K562 (cell line): ENCODE data around the gene DLGAP1. TPM values are rescaled to one million over a fixed set of nuclear protein-coding genes. Genes with fewer than 3 reads are reported as not detected.

Source experiments
- CCNT2 ChIP-seq: IDR thresholded peaks from 2 replicates; pipeline ENCODE4 v1.6.1; 2011; ENCODE audit warnings: borderline replicate concordance, low read depth, mild to moderate bottlenecking, moderate library complexity, mixed read lengths, low read length; ENCODE audit not compliant: insufficient read length; ENCODE audit errors: extremely low read depth
- DIDO1 ChIP-seq: fragments of 450-650 bp; IDR thresholded peaks from 2 replicates; pipeline ENCODE4 v1.6.1; 2016; ENCODE audit warnings: low read depth, missing biosample characterization, missing genetic modification characterization
- EP400 ChIP-seq: fragments of 450-650 bp; IDR thresholded peaks from 2 replicates; pipeline ENCODE4 v1.6.1; 2017; ENCODE audit warnings: antibody characterized with exemption, mild to moderate bottlenecking, moderate library complexity
- FOXM1 ChIP-seq, 2 experiments: fragments of 450-650 bp in 1 of 2; sonication (generic) in 1 of 2; formaldehyde crosslinking in 1 of 2; IDR thresholded peaks; 2 replicates each; pipeline versions ENCODE4 v1.6.1 to v1.9.0; 2017 to 2022; ENCODE audit warnings: low read depth in 2 of 2, mild to moderate bottlenecking in 2 of 2, missing genetic modification reagents in 1 of 2, moderate library complexity in 1 of 2
- JUNB ChIP-seq: fragments of 450-650 bp; formaldehyde crosslinking; conservative IDR thresholded peaks from 2 replicates; pipeline ENCODE4 v1.4.0; 2020; ENCODE audit warnings: mild to moderate bottlenecking
- KAT7 ChIP-seq: sonication (generic); formaldehyde crosslinking; IDR thresholded peaks from 2 replicates; pipeline ENCODE4 v1.8.0; 2022; ENCODE audit warnings: missing genetic modification reagents, mild to moderate bottlenecking, borderline replicate concordance
- MCM5 ChIP-seq: fragments of 450-650 bp; IDR thresholded peaks from 2 replicates; pipeline ENCODE4 v1.6.1; 2016; ENCODE audit warnings: low read depth
- NR3C1 ChIP-seq: sonication (generic); formaldehyde crosslinking; IDR thresholded peaks from 2 replicates; pipeline ENCODE4 v1.8.1; 2022; ENCODE audit warnings: missing genetic modification reagents
- RBM17 ChIP-seq: fragments of 200-400 bp; formaldehyde crosslinking; IDR thresholded peaks from 2 replicates; pipeline ENCODE4 v1.6.1; 2017; ENCODE audit warnings: low read depth, mild to moderate bottlenecking, low read length, borderline replicate concordance
- RBM39 ChIP-seq: fragments of 200-400 bp; formaldehyde crosslinking; optimal IDR thresholded peaks from 2 replicates; pipeline ENCODE3; 2018; ENCODE audit warnings: low read depth, low read length
- RREB1 ChIP-seq: fragments of 250-450 bp; sonication (Bioruptor Pico); IDR thresholded peaks from 2 replicates; pipeline ENCODE4 v1.4.0; 2020
- polyA plus RNA-seq, 8 experiments: library from polyadenylated mRNA; depleted of rRNA in 4 of 8; stranded (reverse) in 5 of 8; unstranded in 3 of 8; fragments of >200 nt; fragmentation: Nextera tagmentation in 2 of 8; fragmentation: Illumina TruSeq in 1 of 8; extraction: Ambion mirVana in 2 of 8; extraction: Trizol in 1 of 8; gene quantifications; 2 replicates each; pipeline versions ENCODE4 v1.2.1 to v1.2.3, GENCODE V29; 2011 to 2014; ENCODE audit warnings: inconsistent platforms in 1 of 8, missing spikeins in 1 of 8
- total RNA-seq, 7 experiments: library from RNA; depleted of rRNA in 6 of 7; stranded (reverse); fragments of >200 nt in 6 of 7; fragmentation: Illumina TruSeq in 2 of 7; extraction: Trizol in 2 of 7; gene quantifications; 2 replicates each; pipeline versions ENCODE4 v1.2.1 to v1.2.3, GENCODE V29; 2011 to 2021; ENCODE audit warnings: low replicate concordance in 1 of 7
- TF ChIP-seq, protein P1 (sequence below): IDR thresholded peaks from 2 replicates; pipeline ENCODE4 v1.6.1; 2016; ENCODE audit warnings: missing genetic modification characterization, missing compliant biosample characterization
- TF ChIP-seq, protein P2 (sequence below): sonication (generic); formaldehyde crosslinking; IDR thresholded peaks from 2 replicates; pipeline ENCODE4 v1.5.0; 2020; ENCODE audit warnings: missing genetic modification reagents
- TF ChIP-seq, protein P3 (sequence below): fragments of 450-650 bp; IDR thresholded peaks from 2 replicates; pipeline ENCODE4 v1.6.1; 2016; ENCODE audit warnings: mild to moderate bottlenecking

The DLGAP1 gene
- total and polyA plus RNA-seq, 9 of the 15 experiments (the other 6 are each of a cell fraction or from before 2014, with no cell fraction given), result 0.04 to 0.22 (median 0.08) TPM

DNA sequence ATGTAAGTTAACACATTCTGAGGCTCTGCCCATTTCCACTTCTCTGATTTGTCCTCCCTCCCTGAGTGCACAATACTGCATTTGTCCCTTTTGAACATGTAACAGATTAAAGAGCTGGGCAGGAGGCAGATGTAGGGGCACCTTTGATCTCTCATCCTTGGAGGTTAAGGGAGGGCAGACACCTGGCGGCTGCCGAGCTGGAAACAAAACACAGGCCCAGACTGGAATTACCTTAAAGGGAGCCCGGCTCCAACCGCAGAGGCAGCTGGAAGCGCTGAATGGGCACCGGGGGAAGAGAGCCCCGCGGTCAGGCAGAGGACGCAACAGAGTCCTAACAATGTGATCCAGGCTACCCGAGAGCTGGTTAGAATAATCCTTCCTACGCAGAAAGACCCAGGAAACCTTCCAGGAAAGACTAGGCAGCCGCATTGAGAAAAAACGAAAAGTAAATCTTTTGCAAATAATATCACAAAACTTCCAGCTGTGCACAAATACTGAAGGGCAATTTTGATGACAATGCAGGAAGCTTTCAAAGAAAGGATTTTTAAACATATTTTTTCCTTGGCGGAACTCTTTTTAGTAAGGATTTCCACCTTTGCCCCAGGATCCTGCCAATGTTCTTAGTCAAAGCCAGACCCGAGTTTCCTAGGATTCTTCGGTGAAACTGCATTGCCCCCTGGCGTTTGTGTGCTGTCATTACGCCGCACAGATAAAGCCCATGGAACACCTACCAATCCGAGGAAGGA, 789.2 kb downstream of the DLGAP1 start (continued):
- TF ChIP-seq, protein P1, sequence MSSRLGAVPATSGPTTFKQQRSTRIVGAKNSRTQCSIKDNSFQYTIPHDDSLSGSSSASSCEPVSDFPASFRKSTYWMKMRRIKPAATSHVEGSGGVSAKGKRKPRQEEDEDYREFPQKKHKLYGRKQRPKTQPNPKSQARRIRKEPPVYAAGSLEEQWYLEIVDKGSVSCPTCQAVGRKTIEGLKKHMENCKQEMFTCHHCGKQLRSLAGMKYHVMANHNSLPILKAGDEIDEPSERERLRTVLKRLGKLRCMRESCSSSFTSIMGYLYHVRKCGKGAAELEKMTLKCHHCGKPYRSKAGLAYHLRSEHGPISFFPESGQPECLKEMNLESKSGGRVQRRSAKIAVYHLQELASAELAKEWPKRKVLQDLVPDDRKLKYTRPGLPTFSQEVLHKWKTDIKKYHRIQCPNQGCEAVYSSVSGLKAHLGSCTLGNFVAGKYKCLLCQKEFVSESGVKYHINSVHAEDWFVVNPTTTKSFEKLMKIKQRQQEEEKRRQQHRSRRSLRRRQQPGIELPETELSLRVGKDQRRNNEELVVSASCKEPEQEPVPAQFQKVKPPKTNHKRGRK (tag), result no peak
- TF ChIP-seq RREB1 (CRISPR knock-in tag) (no peak), KAT7 (0 out of 2 replicates have a peak, but pooled peaks have one; percentile 48), EP400 (no peak), MCM5 (no peak), FOXM1 (IDR thresholded peaks at IDR 0.05; ENCODE audit: low read depth) (no peak), FOXM1 (CRISPR knock-in tag; IDR thresholded peaks at IDR 0.05; ENCODE audit: low read depth) (no peak), JUNB (CRISPR knock-in tag) (no peak), NR3C1 (no peak), DIDO1 (tag) (no peak; the same call in 1 of the 2 replicates), RBM39 (no peak), RBM17 (no peak), CCNT2 (no peak)
- TF ChIP-seq, protein P2, sequence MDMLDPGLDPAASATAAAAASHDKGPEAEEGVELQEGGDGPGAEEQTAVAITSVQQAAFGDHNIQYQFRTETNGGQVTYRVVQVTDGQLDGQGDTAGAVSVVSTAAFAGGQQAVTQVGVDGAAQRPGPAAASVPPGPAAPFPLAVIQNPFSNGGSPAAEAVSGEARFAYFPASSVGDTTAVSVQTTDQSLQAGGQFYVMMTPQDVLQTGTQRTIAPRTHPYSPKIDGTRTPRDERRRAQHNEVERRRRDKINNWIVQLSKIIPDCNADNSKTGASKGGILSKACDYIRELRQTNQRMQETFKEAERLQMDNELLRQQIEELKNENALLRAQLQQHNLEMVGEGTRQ (CRISPR knock-in tag), result no peak
- TF ChIP-seq, protein P3, sequence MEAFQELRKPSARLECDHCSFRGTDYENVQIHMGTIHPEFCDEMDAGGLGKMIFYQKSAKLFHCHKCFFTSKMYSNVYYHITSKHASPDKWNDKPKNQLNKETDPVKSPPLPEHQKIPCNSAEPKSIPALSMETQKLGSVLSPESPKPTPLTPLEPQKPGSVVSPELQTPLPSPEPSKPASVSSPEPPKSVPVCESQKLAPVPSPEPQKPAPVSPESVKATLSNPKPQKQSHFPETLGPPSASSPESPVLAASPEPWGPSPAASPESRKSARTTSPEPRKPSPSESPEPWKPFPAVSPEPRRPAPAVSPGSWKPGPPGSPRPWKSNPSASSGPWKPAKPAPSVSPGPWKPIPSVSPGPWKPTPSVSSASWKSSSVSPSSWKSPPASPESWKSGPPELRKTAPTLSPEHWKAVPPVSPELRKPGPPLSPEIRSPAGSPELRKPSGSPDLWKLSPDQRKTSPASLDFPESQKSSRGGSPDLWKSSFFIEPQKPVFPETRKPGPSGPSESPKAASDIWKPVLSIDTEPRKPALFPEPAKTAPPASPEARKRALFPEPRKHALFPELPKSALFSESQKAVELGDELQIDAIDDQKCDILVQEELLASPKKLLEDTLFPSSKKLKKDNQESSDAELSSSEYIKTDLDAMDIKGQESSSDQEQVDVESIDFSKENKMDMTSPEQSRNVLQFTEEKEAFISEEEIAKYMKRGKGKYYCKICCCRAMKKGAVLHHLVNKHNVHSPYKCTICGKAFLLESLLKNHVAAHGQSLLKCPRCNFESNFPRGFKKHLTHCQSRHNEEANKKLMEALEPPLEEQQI, result no peak
